ENCODE measurements around the gene AGPS.
"Not testable (repeated sequence)": the region's sequence is repeated elsewhere in the genome, so short reads cannot be mapped to it uniquely, and the experiment has no call there.

Gene AGPS

DNA sequence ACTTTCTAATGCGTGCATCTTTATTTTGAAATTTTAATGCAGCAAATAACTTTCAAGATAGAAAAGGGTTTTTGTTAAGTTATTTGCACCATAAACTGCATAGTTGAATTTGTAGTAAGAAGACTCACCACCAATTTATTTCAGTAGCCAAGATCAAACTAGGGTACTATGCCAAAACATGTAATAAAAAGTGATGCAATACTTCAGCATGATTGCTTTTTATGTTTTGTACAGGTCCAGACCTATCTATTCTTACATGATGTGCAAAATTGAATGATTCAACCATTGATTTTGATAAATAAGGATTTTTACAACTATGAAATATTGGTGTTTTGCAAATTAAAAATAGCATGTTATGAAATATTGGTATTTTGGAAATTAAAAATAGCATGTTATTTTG is 26.7 kb downstream of the AGPS start:
- no peaks in the 10 kb centered on the region for H3K27me3 ChIP-seq (ENCODE audit: insufficient read depth, low read length)
- peaks cover 20% of the 10 kb centered on the region for H3K4me1 ChIP-seq (ENCODE audit: control insufficient read depth, insufficient read depth, low read length, unreplicated experiment)
- no peak overlapping the region for H3K4me3 ChIP-seq (ENCODE audit: low read depth, low read length)
- peaks cover 47% of the 10 kb centered on the region for H3K79me2 ChIP-seq (ENCODE audit: control insufficient read depth, insufficient read depth, low read length, unreplicated experiment)
- H2AFZ ChIP-seq (ENCODE audit: low read length, unreplicated experiment): no peak overlapping the region
- no peak overlapping the region for H3K27ac ChIP-seq (ENCODE audit: low read depth, low read length)
- H3K36me3 ChIP-seq (ENCODE audit: insufficient read depth, low read length): no peaks in the 10 kb centered on the region; the same call in 1 of the 2 replicates

- Histone ChIP-seq H3K4me1 (ENCODE audit: control insufficient read depth, insufficient read depth, low read length, unreplicated experiment) (peaks cover 20% of the 10 kb centered on the region), H3K27me3 (ENCODE audit: insufficient read depth, low read length) (no peaks in the 10 kb centered on the region), H3K36me3 (ENCODE audit: insufficient read depth, low read length) (peaks cover 6% of the 10 kb centered on the region), H2AFZ (ENCODE audit: low read length, unreplicated experiment) (no peak overlapping the region), H3K79me2 (ENCODE audit: control insufficient read depth, insufficient read depth, low read length, unreplicated experiment) (peaks cover 40% of the 10 kb centered on the region), H3K4me3 (ENCODE audit: low read depth, low read length) (no peak overlapping the region), H3K27ac (ENCODE audit: low read depth, low read length) (no peak overlapping the region)
These were observed 29.7 kb downstream of the AGPS start for GRCh38 chr2:177422271-177422670.

DNA sequence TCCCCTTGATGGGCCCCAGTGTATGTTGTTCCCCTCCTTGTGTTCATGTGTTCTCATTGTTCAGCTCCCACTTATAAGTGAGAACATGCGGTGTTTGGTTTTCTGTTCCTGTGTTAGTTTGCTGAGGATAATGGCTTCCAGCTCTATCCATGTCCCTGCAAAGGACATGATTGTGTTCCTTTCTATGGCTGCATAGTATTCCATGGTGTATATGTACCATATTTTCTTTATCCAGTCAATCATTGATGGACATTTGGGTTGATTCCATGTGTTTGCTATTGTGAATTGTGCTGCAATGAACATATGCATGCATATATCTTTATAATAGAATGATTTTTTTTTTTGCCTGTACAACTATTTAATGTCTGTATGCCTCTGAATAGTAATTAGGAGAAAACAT is 31.5 kb downstream of the AGPS start:
- H3K4me3 ChIP-seq (ENCODE audit: low read depth, low read length): not testable (repeated sequence)

GRCh38 chr2:177424620-177425019 is 32.0 kb downstream of the AGPS start:
- not testable (repeated sequence) for H3K27me3 ChIP-seq (ENCODE audit: insufficient read depth, low read length); H3K4me1 ChIP-seq (ENCODE audit: control insufficient read depth, insufficient read depth, low read length, unreplicated experiment); H3K4me3 ChIP-seq (ENCODE audit: low read depth, low read length); H3K27ac ChIP-seq (ENCODE audit: low read depth, low read length); H2AFZ ChIP-seq (ENCODE audit: low read length, unreplicated experiment)
- Histone ChIP-seq H3K79me2 (ENCODE audit: control insufficient read depth, insufficient read depth, low read length, unreplicated experiment) (peaks cover 47% of the 10 kb centered on the region), H3K36me3 (ENCODE audit: insufficient read depth, low read length) (peaks cover 11% of the 10 kb centered on the region)

More for the DNA sequence above, 31.5 kb downstream of the AGPS start:
- Histone ChIP-seq H3K36me3 (ENCODE audit: insufficient read depth, low read length) (peaks cover 11% of the 10 kb centered on the region), H3K79me2 (ENCODE audit: control insufficient read depth, insufficient read depth, low read length, unreplicated experiment) (peaks cover 46% of the 10 kb centered on the region)
- H3K27ac ChIP-seq (ENCODE audit: low read depth, low read length); H2AFZ ChIP-seq (ENCODE audit: low read length, unreplicated experiment); H3K27me3 ChIP-seq (ENCODE audit: insufficient read depth, low read length); H3K4me1 ChIP-seq (ENCODE audit: control insufficient read depth, insufficient read depth, low read length, unreplicated experiment): not testable (repeated sequence)

- no peak overlapping the region for H3K4me3 ChIP-seq (ENCODE audit: low read depth, low read length)
- peaks cover 31% of the 10 kb centered on the region for H3K36me3 ChIP-seq (ENCODE audit: insufficient read depth, low read length)
- no peaks in the 10 kb centered on the region for H3K27me3 ChIP-seq (ENCODE audit: insufficient read depth, low read length)
- H2AFZ ChIP-seq (ENCODE audit: low read length, unreplicated experiment): no peak overlapping the region
- H3K4me1 ChIP-seq (ENCODE audit: control insufficient read depth, insufficient read depth, low read length, unreplicated experiment): peaks cover 7% of the 10 kb centered on the region
- H3K27ac ChIP-seq (ENCODE audit: low read depth, low read length): no peak overlapping the region
- peaks cover 57% of the 10 kb centered on the region for H3K79me2 ChIP-seq (ENCODE audit: control insufficient read depth, insufficient read depth, low read length, unreplicated experiment)
These were observed 34.7 kb downstream of the AGPS start for GRCh38 chr2:177427316-177427715.

GRCh38 chr2:177427936-177428335 is 35.4 kb downstream of the AGPS start:
- not testable (repeated sequence) for H3K4me3 ChIP-seq (ENCODE audit: low read depth, low read length); H3K4me1 ChIP-seq (ENCODE audit: control insufficient read depth, insufficient read depth, low read length, unreplicated experiment); H2AFZ ChIP-seq (ENCODE audit: low read length, unreplicated experiment); H3K27ac ChIP-seq (ENCODE audit: low read depth, low read length); H3K27me3 ChIP-seq (ENCODE audit: insufficient read depth, low read length)
- Histone ChIP-seq H3K36me3 (ENCODE audit: insufficient read depth, low read length) (peaks cover 37% of the 10 kb centered on the region), H3K79me2 (ENCODE audit: control insufficient read depth, insufficient read depth, low read length, unreplicated experiment) (peaks cover 59% of the 10 kb centered on the region)

DNA sequence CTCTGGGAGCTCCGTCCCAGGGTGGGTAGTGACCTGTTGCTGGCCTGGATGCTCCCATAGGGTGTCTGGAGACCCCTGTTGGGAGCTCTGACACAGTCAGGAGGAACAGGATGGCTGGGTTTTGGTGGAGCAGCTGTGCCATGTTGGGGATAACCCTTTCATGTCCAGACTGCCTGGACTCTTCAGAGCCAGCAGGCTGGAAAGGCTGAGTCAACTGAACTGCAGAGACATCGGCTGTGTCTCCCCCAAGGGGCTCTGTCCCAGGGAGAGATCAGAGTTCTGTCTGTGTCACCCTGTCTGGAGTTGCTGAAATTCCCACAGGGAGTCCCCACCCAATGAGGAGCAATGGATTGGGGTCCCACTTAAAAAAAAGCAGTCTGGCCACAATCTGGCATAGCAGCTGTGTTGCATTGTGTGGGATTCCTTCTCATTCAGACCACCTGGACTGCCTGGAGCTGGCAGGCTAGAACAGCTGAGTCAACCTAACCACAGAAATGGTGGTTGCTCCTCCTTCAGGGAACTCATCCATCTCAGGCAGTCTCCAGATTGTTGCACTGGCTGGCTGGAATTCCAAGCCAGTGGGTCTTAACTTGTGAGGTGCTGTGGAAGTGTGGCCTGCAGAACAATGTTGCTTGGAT is 37.2 kb downstream of the AGPS start:
- H3K36me3 ChIP-seq (ENCODE audit: insufficient read depth, low read length): peaks cover 51% of the 10 kb centered on the region
- no peak overlapping the region for H3K4me3 ChIP-seq (ENCODE audit: low read depth, low read length)
- H3K27ac ChIP-seq (ENCODE audit: low read depth, low read length): no peak overlapping the region
- H3K79me2 ChIP-seq (ENCODE audit: control insufficient read depth, insufficient read depth, low read length, unreplicated experiment): peaks cover 66% of the 10 kb centered on the region
- no peak overlapping the region for H2AFZ ChIP-seq (ENCODE audit: low read length, unreplicated experiment)
- peaks cover 7% of the 10 kb centered on the region for H3K4me1 ChIP-seq (ENCODE audit: control insufficient read depth, insufficient read depth, low read length, unreplicated experiment)
- no peaks in the 10 kb centered on the region for H3K27me3 ChIP-seq (ENCODE audit: insufficient read depth, low read length)

GRCh38 chr2:177430411-177430810 is 37.8 kb downstream of the AGPS start:
- Histone ChIP-seq H3K27ac (ENCODE audit: low read depth, low read length) (no peak overlapping the region), H3K79me2 (ENCODE audit: control insufficient read depth, insufficient read depth, low read length, unreplicated experiment) (peaks cover 66% of the 10 kb centered on the region)

DNA sequence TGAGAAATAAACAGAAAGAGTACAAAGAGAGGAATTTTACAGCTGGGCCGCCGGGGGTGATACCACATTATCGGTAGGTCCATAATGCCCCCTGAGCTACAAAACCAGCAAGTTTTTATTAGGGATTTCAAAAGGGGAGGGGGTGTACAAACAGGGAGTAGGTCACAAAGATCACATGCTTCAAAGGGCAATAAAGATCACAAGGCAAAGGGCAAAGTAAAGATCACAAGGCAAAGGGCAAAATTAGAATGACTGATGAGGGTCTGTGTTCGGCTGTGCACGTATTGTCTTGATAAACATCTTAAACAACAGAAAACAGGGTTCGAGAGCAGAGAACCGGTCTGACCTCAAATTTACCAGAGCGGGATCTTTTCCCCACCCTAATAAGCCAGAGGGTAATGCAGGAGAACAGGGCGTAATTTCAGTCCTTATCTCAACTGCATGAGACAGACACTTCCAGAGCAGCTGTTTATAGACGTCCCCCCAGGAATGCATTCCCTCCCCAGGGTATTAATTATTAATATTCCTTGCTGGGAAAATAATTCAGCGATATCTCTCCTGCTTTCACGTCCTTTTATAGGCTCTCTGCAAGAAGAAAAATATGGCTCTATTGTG is 38.6 kb downstream of the AGPS start:
- H3K27me3 ChIP-seq (ENCODE audit: insufficient read depth, low read length); H3K4me3 ChIP-seq (ENCODE audit: low read depth, low read length); H3K4me1 ChIP-seq (ENCODE audit: control insufficient read depth, insufficient read depth, low read length, unreplicated experiment); H3K27ac ChIP-seq (ENCODE audit: low read depth, low read length); H2AFZ ChIP-seq (ENCODE audit: low read length, unreplicated experiment): not testable (repeated sequence)
- peaks cover 60% of the 10 kb centered on the region for H3K79me2 ChIP-seq (ENCODE audit: control insufficient read depth, insufficient read depth, low read length, unreplicated experiment)
- peaks cover 51% of the 10 kb centered on the region for H3K36me3 ChIP-seq (ENCODE audit: insufficient read depth, low read length)

More at GRCh38 chr2:177430411-177430810, 37.8 kb downstream of the AGPS start:
- Histone ChIP-seq H3K4me1 (ENCODE audit: control insufficient read depth, insufficient read depth, low read length, unreplicated experiment) (peaks cover 7% of the 10 kb centered on the region), H3K36me3 (ENCODE audit: insufficient read depth, low read length) (peaks cover 51% of the 10 kb centered on the region), H3K4me3 (ENCODE audit: low read depth, low read length) (no peak overlapping the region), H2AFZ (ENCODE audit: low read length, unreplicated experiment) (no peak overlapping the region), H3K27me3 (ENCODE audit: insufficient read depth, low read length) (no peaks in the 10 kb centered on the region)

GRCh38 chr2:177432703-177433102 is 40.1 kb downstream of the AGPS start:
- no peak overlapping the region for H3K27ac ChIP-seq (ENCODE audit: low read depth, low read length)
- peaks cover 44% of the 10 kb centered on the region for H3K36me3 ChIP-seq (ENCODE audit: insufficient read depth, low read length)
- no peak overlapping the region for H2AFZ ChIP-seq (ENCODE audit: low read length, unreplicated experiment)
- H3K4me3 ChIP-seq (ENCODE audit: low read depth, low read length): no peak overlapping the region
- H3K4me1 ChIP-seq (ENCODE audit: control insufficient read depth, insufficient read depth, low read length, unreplicated experiment): peaks cover 7% of the 10 kb centered on the region
- peaks cover 49% of the 10 kb centered on the region for H3K79me2 ChIP-seq (ENCODE audit: control insufficient read depth, insufficient read depth, low read length, unreplicated experiment)
- H3K27me3 ChIP-seq (ENCODE audit: insufficient read depth, low read length): no peaks in the 10 kb centered on the region

DNA sequence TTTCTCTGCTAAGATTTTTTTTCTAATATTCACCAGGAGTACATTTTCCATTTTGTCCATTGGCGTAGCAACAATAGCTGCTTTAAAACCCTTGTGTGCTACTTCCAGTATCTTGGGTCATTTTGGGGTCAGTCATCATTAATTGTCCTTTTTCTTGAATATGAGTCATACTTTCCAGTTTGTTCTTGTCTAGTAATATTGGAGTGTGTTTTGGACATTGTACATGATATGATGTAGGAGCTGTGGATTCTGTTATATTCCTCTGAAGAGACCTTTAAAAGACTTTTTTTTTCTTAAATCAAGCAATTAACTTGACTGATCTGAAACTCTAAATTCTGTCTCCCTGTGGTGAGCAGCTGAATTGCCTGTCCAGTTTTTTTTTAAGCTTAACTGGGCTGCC is 40.8 kb downstream of the AGPS start:
- Histone ChIP-seq H3K27ac (ENCODE audit: low read depth, low read length) (no peak overlapping the region), H3K4me1 (ENCODE audit: control insufficient read depth, insufficient read depth, low read length, unreplicated experiment) (peaks cover 7% of the 10 kb centered on the region), H3K36me3 (ENCODE audit: insufficient read depth, low read length) (peaks cover 46% of the 10 kb centered on the region), H3K4me3 (ENCODE audit: low read depth, low read length) (no peak overlapping the region), H3K79me2 (ENCODE audit: control insufficient read depth, insufficient read depth, low read length, unreplicated experiment) (peaks cover 44% of the 10 kb centered on the region), H2AFZ (ENCODE audit: low read length, unreplicated experiment) (no peak overlapping the region), H3K27me3 (ENCODE audit: insufficient read depth, low read length) (no peaks in the 10 kb centered on the region)

All from ACC112 (cell line).